HEK293 (cell line): ENCODE measurements around the gene AP1S1.

Experiments used
- ZBTB21 ChIP-seq: fragments of 450-650 bp; formaldehyde crosslinking; IDR thresholded peaks from 2 replicates; pipeline ENCODE4 v1.5.1; 2017; ENCODE audit warnings: missing biosample characterization, missing genetic modification characterization
- ZNF274 ChIP-seq, 2 experiments: fragments of 200-500 bp in 1 of 2; fragments of 450-650 bp in 1 of 2; sonication (Bioruptor generic) in 1 of 2; formaldehyde crosslinking in 1 of 2; IDR thresholded peaks; 2 replicates each; pipeline versions ENCODE4 v1.5.1 to v1.6.1; 2014 to 2016; ENCODE audit warnings: borderline replicate concordance in 1 of 2, inconsistent platforms in 1 of 2, low read length in 1 of 2, missing biosample characterization in 1 of 2, missing genetic modification characterization in 1 of 2
- ZNF776 ChIP-seq: fragments of 450-650 bp; formaldehyde crosslinking; IDR thresholded peaks from 2 replicates; pipeline ENCODE4 v1.5.0; 2017; ENCODE audit warnings: missing biosample characterization, missing genetic modification characterization, borderline replicate concordance
- TF ChIP-seq, protein P1 (sequence below): fragments of 450-650 bp; formaldehyde crosslinking; IDR thresholded peaks from 2 replicates; pipeline ENCODE4 v1.5.1; 2016; ENCODE audit warnings: missing biosample characterization, missing genetic modification characterization
- TF ChIP-seq, protein P2 (sequence below): fragments of 450-650 bp; formaldehyde crosslinking; IDR thresholded peaks from 2 replicates; pipeline ENCODE4 v1.5.1; 2016; ENCODE audit warnings: missing biosample characterization, missing genetic modification characterization
- TF ChIP-seq, protein P3 (sequence below): fragments of 450-650 bp; formaldehyde crosslinking; IDR thresholded peaks from 2 replicates; pipeline ENCODE4 v1.5.0; 2017; ENCODE audit warnings: missing biosample characterization, missing genetic modification characterization, borderline replicate concordance

DNA sequence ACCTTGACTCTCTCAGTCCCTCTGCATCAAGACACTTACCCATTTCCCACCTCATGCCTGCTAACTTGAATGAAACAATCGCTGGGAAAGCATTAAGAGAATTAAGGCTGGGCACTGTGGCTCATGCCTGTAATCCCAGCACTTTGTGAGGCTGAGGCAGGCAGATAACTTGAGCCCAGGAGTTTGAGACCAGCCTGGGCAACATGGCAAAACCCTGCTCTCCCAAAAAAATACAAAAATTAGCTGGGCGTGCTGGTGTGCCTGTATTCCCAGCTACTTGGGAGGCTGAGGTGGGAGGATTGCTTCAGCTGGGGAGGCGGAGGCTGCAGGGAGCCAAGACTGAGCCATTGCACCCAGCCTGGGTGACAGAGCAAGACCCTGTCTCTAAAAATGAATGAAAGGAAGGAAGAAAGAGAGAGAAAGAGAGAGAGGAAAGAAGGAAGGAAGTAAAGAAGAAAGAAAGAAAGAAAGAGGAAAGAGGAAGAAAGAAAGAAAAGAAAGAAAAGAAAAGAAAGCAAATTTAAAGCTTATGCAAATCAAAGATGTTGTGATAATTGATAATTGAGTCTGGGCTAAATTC lies 26.7 kb upstream of the AP1S1 start:
- no peak for TF ChIP-seq ZBTB21 (tag by site-specific recombination)
- TF ChIP-seq, protein P1, sequence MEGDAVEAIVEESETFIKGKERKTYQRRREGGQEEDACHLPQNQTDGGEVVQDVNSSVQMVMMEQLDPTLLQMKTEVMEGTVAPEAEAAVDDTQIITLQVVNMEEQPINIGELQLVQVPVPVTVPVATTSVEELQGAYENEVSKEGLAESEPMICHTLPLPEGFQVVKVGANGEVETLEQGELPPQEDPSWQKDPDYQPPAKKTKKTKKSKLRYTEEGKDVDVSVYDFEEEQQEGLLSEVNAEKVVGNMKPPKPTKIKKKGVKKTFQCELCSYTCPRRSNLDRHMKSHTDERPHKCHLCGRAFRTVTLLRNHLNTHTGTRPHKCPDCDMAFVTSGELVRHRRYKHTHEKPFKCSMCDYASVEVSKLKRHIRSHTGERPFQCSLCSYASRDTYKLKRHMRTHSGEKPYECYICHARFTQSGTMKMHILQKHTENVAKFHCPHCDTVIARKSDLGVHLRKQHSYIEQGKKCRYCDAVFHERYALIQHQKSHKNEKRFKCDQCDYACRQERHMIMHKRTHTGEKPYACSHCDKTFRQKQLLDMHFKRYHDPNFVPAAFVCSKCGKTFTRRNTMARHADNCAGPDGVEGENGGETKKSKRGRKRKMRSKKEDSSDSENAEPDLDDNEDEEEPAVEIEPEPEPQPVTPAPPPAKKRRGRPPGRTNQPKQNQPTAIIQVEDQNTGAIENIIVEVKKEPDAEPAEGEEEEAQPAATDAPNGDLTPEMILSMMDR (tag by site-specific recombination) = no peak
- TF ChIP-seq, protein P2, sequence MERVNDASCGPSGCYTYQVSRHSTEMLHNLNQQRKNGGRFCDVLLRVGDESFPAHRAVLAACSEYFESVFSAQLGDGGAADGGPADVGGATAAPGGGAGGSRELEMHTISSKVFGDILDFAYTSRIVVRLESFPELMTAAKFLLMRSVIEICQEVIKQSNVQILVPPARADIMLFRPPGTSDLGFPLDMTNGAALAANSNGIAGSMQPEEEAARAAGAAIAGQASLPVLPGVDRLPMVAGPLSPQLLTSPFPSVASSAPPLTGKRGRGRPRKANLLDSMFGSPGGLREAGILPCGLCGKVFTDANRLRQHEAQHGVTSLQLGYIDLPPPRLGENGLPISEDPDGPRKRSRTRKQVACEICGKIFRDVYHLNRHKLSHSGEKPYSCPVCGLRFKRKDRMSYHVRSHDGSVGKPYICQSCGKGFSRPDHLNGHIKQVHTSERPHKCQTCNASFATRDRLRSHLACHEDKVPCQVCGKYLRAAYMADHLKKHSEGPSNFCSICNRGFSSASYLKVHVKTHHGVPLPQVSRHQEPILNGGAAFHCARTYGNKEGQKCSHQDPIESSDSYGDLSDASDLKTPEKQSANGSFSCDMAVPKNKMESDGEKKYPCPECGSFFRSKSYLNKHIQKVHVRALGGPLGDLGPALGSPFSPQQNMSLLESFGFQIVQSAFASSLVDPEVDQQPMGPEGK (tag by site-specific recombination) = no peak
- TF ChIP-seq, protein P3, sequence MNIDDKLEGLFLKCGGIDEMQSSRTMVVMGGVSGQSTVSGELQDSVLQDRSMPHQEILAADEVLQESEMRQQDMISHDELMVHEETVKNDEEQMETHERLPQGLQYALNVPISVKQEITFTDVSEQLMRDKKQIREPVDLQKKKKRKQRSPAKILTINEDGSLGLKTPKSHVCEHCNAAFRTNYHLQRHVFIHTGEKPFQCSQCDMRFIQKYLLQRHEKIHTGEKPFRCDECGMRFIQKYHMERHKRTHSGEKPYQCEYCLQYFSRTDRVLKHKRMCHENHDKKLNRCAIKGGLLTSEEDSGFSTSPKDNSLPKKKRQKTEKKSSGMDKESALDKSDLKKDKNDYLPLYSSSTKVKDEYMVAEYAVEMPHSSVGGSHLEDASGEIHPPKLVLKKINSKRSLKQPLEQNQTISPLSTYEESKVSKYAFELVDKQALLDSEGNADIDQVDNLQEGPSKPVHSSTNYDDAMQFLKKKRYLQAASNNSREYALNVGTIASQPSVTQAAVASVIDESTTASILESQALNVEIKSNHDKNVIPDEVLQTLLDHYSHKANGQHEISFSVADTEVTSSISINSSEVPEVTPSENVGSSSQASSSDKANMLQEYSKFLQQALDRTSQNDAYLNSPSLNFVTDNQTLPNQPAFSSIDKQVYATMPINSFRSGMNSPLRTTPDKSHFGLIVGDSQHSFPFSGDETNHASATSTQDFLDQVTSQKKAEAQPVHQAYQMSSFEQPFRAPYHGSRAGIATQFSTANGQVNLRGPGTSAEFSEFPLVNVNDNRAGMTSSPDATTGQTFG (tag by site-specific recombination) = no peak
- TF ChIP-seq ZNF776 (tag by site-specific recombination) = no peak
- no peak for TF ChIP-seq ZNF274 (IDR thresholded peaks at IDR 0.05; ENCODE audit: low read length)
- no peak for TF ChIP-seq ZNF274 (tag by site-specific recombination; IDR thresholded peaks at IDR 0.05; ENCODE audit: borderline replicate concordance)
